GM18909 (cell line): ENCODE results near the gene ERG.

Experiments
- ATAC-seq: cut with Tn5 transposase; IDR thresholded peaks from one replicate; pipeline ENCODE4 v1.9.1; 2021; ENCODE audit warnings: mild to moderate bottlenecking; ENCODE audit not compliant: unreplicated experiment, poor library complexity

Gene ERG

DNA sequence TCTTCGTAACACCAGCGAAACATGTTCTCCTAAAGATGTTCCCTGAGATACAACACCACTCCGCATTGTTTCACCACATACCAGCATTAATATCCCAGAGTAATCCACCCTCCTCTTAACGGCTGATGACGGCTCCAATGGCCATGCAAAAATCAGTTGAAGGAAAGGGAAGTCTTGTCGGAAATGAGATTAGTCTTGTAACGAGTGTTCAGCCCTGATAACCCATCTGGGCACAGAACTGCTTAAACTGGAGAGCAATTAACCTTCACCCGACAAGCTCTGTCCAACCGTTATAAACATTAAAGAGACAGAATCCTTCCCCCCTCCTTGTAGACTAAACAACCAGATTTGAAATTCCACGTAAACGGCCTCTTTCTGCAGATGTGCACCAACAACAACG, 21.9 kb downstream of the ERG start:
- no peak for ATAC-seq

DNA sequence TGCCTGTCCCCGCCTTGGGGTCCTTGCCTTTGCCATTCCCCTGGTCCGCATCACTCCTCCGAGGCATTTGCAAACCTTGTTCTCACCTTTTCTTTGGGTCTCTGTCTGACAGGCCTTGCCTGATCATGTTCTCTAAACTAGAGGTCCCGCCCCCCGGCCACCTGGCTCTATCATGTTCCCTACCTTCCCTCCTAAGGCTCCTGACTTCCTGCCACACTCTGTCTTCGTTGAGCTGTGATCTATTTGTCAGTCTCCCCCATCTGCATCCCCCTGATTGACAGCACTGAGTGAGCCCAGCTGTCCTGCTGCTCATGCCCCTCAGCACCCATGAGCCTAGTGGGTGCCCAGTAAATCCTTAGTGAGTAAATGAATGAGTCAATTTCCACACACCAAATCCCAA, 22.8 kb downstream of the ERG start:
- ATAC-seq = no peak

DNA sequence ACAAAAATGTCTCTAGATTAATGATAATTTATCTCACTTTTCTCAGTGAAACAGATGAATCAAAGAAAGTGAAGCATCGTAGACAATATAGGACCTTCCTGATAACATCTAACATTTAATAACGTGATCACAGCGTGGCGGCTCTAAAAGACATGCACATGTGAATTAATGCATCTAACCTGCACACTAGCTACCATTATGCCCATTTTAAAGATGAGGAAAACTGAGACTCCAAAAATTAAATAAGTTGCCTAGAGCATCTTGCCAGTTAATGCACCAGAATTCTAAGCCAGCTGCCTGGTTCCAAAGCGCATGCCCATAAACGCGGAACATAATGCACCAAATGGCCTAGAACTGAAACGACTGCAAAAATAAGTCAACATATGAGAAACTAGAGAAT, 23.5 kb downstream of the ERG start:
- ATAC-seq = no peak

DNA sequence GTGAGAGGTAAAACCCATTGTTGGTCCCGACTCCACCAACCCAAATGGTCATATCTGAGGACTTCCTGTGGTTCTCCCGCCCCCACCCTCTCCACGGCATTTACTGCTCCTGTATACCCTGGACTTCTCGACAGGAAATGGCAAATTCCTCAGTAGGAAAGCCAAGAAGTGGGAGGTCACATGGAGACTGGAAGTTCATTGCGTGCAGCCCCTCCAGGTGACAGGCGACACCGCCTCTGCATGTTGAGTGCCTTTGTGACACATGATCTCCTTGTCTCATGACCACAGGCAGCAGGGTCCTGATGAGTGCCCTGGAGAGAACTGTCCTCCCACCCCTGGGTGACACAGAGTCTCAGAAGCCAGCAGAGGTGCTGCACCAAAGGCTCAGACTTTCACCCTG, 24.2 kb downstream of the ERG start:
- no peak for ATAC-seq

DNA sequence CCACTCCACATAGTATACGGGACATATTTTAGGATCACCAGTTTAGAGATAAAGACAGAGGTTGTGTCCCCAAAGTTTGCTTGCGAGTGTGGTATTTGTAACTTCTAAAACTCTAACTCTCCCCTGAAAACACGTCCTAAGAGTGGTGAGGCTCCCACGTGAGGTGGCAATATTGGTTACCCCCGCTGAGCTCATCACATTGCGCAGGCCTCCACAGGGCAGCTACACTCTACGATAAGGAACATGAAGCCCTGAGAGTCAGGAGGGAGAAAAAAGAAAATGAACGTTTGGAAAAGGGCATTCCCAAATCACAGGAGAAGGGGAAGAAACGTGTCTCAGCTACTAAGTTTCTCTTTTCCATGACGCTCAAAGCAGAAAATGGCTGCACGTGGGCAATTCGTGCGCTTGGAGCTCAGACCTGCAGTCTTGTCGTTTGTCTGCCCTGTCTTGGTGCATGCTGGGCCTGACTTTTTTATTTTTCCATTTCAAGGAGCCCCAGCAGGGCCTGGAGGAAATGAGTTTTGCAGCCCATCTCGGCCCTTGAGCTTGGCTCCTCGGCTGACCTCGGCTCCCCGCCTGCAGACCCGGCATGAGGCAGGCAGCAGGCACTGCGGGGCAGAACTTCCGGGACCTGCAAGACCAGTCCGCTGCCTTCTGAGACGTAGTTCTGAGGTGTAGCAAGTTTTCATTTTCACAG, 25.7 kb downstream of the ERG start:
- ATAC-seq = no peak

DNA sequence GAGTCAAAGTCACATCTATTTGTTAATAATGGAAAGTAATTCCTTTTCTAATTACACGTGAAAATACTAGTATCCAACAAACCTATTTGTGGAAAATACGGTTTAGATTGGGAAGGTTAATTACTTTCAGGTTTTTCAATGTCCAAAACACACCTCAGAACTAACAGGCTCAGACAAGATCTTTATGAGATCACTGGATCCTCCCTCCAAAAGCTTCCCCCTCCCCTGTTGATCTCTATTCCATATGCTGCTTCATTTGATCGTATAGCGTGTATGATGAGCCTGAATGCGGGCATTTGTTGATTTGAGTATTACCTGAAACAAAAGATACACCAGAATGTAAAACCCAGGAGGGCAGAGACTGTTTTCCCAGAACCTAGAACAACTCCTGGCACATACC, 26.5 kb downstream of the ERG start:
- no peak for ATAC-seq

DNA sequence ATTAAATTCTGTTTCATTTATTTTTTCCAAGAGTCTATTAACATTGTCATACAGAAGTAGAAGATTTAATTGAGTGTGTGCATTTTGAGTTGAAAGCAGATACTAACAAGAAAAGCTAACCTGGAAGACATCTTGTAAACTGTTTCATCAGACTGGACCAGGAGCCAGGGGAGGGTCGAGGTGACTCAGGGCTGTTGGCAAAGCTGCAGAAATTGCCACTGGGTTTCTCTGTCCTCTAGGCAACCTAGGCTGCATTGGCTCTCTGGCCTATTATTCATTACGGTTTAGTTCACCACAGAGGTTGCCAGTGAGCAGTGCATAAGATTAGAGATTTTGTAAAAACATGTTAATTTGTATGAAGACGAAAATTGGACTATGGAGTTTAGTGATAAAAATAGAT, 27.5 kb downstream of the ERG start:
- ATAC-seq = no peak

DNA sequence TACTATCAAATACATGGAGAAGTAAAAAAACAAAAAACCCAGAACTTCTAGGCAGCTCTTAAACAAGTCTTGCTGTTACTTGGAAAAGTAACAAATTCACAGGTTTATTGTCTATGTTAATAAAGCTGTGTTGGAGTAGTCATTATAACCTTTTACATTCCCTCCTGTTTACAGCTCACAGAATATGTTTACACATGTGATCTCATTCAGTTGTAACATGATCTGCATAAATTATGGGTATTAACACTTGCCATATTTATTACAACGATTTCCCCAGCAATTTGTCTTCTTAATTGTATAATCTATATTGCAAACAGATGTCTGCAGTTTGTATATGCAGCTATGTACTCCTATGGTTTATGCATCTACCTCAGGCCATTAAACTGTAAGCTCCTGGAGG, 28.6 kb downstream of the ERG start:
- ATAC-seq = no peak

DNA sequence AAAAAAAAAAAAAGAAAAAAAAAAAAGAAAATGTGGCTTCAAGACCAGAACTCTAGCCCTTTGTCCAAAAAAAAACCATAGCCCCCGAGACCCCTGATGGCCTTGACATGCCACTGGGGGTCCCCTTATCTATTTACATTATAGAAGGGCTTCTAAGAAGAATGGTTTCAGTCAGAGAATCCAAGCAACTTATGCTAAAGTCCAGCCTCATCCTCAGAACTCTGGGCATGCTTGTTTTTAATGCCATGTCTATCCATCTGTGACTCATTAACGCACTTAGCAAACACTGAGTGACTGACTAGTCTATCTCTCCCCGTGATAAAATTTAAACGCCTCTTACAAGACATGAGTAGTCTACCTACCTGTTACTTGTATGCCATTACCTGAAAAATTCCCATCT, 29.3 kb downstream of the ERG start:
- ATAC-seq = no peak

DNA sequence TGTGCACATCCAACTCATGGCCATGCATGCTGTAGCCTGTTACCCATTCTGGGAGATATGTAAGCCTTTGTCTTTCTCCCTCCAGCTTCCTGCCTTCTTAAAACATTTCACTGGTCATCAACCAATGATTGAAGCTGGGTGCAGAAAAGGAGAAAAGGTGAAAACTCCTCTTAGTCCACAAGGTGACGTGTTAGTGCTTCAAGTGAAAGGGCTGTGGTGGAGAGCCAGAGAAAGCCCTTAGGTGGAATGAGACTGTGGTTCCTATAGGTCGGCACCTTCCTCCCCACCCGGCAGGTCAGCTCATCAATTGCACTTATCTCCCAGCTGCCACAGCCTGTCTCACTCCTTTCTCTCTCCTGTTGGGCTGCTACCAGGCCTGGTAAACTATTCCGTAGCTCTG, 30.4 kb downstream of the ERG start:
- ATAC-seq = no peak

DNA sequence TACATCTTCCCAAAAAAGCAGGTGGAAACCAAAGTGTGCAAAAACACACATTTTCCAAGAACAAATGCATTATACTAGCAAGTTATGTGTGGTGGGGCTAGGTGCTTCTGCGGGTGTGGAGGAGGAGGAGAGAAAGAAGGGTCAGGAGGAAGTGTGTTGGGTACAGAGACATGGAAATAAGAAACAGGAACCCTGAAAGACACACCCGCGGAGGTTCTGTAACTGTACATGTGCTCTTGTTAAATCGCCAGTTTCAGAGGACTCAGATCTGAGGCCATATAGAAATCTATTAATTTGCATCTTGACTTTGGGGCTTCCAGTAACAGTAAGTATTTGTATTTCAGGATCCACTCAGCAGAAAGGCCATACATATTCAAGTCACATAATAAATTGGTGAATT, 30.9 kb downstream of the ERG start:
- no peak for ATAC-seq

DNA sequence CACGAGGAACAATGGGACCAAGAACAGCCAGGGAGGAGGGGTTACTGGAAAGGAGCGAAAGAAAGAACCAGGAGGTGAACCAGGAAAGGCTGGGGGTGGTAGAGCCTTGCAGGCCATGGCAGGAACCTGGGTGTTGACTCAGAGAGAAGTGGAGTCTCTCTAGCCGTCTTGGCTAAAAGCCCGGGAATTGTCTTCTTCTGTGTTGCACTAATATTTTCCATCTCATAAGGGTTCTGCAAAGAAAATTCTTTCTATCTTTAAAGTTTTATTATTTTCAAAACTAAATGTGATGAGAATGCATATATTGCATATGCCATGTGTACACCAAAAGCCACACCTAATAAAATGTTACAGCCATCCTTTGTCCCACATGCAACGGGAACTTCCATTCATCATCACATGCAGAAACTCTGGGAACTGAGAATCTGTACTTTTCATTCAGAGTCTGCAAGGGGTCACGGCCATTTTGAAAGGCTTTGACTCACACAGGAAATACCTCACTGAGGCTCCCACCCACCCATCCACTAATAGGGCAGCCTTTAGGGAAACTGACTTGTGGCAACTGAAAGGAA, 38.0 kb downstream of the ERG start:
- ATAC-seq = no peak

DNA sequence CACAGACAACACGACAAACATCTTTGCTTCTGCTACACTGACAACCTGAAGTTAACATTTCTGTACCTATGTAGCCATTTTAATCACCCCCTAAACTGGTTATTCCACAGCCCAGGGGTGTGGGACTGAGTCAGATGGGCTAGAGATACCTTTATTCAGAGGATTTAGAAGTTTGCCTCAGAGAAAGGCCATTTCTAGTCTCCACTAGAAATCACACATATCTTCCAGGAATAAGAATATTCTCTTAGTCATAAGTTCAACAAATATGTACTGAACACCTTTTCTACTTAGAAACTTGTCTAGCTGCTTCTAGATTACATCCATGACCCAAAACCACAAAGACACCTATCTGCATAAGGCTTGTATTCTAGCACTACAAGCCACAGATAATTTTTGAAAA, 38.8 kb downstream of the ERG start:
- ATAC-seq = no peak

DNA sequence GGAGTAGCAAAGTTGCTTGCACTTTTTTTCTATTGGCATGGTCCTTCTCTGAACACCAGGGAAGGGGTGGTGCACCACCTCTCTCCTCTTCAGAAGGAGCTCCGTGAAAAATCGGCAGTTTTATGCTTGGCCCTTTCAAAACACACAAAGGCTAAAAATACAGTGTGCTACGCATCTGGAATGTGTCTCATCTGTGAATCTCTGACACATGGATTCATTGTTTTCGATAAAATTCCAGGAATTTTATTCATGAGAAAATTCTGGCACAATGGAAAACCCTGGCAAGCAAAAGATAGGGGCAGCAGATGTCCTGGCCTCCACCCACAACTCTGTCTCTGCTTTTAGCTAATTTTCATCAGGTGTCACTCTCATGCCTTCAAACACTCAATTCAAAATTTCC, 42.9 kb downstream of the ERG start:
- ATAC-seq = no peak

DNA sequence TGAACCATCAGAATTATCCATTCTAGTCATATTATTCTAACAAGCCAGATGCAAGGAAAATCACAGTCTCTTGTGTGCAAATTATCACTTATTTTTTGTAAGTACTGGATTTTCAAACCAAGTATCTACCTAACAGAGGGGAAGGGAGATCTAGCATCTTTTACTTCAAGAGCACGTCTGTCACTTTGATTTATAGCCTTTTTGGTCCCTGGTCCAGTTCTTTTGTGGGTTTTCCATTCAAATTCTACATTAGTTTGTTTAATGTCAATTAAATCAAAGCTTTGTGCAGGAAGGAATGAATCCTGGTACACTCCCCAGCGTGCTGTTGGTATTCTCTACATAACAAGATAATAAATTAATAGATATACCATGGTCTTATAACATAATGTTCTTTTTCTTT, 43.6 kb downstream of the ERG start:
- ATAC-seq = no peak

DNA sequence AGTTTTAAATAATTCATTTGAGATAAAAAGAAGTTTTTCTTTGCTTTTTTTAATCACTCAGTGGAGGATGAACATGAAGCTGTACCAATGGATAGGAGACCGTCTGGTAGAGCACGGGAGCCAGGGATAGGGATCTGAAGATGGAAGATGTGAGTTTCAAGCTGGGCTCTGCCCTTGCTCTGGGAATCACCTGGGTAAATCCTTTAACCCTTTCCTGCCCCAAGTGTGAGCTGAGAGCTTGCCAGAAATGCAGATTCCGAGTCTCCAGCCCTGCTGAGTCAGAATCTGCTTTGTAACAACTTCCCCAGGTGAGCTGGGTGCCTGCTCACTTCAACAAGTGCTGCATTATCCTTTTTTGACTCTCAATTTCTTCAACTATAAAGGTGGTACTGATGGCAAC, 44.1 kb downstream of the ERG start:
- no peak for ATAC-seq

DNA sequence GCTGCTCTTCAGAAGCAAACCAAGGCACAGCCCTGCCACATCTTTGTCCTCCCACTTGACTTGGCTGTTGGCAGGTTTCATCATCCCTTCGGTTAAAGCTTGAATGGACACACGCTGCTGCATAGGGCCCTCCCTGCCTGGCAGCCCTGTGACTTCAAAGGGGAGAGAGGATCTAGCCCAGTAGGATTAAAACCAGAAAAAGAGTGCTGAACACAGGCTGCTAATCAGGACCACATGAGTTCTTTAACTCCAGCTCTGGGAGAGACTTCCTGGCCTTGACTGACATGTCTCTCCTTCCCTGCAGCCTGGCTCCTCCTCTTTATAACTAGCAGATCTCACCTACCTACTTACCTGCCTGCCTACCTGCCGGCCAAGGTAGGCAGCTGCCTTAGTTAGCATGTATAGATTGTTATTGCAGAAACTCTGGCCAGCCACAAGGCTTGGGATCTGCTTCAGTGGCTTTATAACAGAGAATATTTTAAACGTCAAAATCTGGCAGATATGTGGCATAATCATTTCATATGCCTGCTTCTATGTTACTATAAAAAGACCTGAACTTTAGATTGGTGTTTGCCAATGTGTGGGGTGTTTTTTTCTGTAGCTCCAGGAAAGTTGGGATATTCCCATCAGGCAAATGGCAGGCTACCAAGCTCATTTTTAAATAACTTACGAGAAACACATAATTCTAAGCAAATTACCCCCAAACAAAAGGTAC, 49.4 kb downstream of the ERG start:
- no peak for ATAC-seq

DNA sequence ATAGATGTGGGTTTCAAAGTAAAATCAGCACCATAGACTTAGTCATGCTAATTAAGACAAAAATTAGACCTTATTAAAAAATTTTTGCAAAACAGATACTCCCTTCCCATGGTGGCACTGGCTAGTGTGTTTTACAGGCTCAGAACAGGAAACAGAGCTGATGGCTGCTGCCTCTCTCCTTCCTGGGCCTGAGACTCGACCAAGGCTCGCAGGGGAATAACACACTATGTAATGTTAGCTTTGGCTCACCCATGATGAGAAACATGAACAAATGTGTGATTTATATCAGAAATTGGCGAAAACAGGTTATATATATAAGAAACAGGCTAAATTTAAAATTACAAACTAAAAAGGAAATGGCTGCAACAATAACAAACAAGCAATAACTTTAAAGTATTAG, 50.7 kb downstream of the ERG start:
- no peak for ATAC-seq

DNA sequence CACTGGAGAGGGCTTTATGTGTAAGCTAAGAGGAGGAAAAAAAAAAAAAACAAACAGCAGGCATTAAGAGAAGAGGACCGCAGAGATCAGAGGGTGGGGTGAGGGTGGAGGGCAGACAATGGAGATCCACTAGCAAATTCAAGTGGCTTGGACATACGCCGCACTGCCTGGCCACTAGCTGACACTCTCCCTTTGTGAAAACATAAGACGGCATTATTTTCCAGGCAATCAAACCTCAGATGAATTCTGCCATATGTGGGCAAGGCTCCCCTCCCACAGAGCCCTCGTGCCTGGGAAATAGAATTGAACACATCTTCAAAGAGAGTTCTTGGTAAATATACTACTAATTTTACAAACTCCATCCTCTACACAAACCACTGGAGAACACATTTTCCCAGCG, 53.6 kb downstream of the ERG start:
- no peak for ATAC-seq

DNA sequence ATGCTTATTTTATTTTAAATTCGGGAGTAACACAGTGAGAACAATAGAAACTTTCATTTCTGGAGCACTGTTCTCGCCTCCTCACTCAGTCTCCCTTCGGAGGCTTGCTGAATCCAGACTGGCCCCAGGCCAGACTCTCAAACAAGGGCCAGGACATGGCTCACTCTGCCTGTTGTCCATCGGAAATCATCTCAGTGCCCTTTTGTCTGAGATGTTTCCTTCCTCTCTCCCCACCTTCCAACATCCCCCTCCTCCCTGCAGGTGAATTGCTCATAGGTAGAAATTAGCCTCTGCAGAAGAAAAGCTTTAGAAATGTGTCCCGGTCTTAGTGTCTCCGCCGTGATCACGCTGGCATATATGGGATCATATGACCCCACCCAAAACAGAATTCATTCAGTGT, 55.2 kb downstream of the ERG start:
- no peak for ATAC-seq

DNA sequence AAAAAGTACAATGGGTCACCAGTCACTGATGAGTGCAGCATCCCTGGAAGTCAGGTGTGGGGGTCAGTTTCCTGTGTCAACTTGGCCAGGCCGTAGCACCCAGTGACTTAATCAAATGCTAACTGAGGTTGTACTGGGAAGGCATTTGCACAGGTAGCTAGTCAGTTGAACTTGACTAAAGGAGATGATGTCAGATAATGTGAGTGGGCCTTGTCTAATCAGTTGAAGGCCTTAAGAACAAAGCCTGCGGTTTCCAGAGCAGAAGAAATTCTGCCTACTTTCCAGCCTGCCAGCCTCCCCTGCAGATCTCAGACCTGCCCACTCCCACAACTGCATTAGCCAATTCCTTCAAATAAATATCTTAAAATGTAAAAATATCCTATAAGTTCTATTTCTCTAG, 57.1 kb downstream of the ERG start:
- ATAC-seq = no peak

DNA sequence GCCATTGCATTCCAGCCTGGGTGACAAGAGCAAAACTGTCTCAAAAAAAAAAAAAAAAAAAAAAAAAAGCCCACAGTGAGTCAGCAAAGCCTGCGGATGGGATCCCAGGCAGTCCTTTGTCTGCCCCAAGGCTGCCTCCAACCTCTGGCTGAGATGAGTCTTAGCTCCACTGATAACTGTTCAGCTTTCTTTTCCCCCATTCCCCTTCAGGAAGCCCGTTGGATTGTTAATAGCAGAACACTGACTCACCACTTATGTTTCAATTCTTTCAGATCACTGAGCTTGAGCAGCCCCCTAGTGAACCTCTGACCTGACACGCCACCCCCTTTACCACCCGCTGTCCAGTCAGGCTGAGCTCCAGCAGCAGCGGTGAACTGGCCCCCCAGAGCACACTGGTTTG, 57.5 kb downstream of the ERG start:
- no peak for ATAC-seq
